Mammary epithelial cell (primary cell): ENCODE measurements around the gene EXOC4.

Source experiments
- CTCF ChIP-seq, 2 donors: IDR thresholded peaks in 1 of 2; conservative IDR thresholded peaks in 1 of 2; 2 replicates each; pipeline ENCODE4 v1.5.1; 2011 to 2012; ENCODE audit warnings: inconsistent platforms in 2 of 2, low read length in 2 of 2, mild to moderate bottlenecking in 2 of 2, control low read depth in 1 of 2, low read depth in 1 of 2; ENCODE audit not compliant: insufficient read depth in 1 of 2; ENCODE audit errors: extremely low read depth in 1 of 2
- EZH2 ChIP-seq: IDR thresholded peaks from 2 replicates; pipeline ENCODE4 v1.6.1; 2012; ENCODE audit warnings: low read length, inconsistent platforms, borderline replicate concordance

- TF ChIP-seq EZH2 (no peak), CTCF (conservative IDR thresholded peaks at IDR 0.05 in 1 of 2, IDR thresholded peaks at IDR 0.05 in 1 of 2; ENCODE audit: extremely low read depth in 1 of 2, insufficient read depth in 1 of 2, low read depth in 1 of 2, low read length in 2 of 2) (no peak)
Measured at GRCh38 chr7:133978502-133979295, 725.8 kb downstream of the EXOC4 start.
